ENCODE data around the gene CLIP1. TPM values are rescaled to one million over a fixed set of nuclear protein-coding genes. Genes with fewer than 3 reads are reported as not detected.

Gene CLIP1
- total and polyA plus RNA-seq, 7 experiments from 2014 or later = 13.6 to 89.3 (median 56.6) TPM

GRCh38 chr12:122297494-122297893 is 125.0 kb downstream of the CLIP1 start:
- H3K27me3 ChIP-seq (ENCODE audit: control insufficient read depth in 2 of 2, insufficient read depth in 2 of 2, low read length in 2 of 2) = no peaks in the 10 kb centered on the region
- Mint-ChIP-seq H3K27ac (no peak overlapping the region), H3K27me3 (no peaks in the 10 kb centered on the region), H3K36me3 (peaks cover 10 to 50% (median 33%) of the 10 kb centered on the region in 5 donors), H3K4me1 (peaks cover 0 to 4% (median 0%) of the 10 kb centered on the region in 7 donors), H3K9me3 (no peaks in the 10 kb centered on the region), H3K4me3 (no peak overlapping the region)
- H3K27ac ChIP-seq (ENCODE audit: low read depth, low read length) = no peak overlapping the region
- ATAC-seq (no peak), DNase-seq (no peak)
- peaks cover 0 to 11% (median 0%) of the 10 kb centered on the region in 3 experiments for H3K36me3 ChIP-seq (ENCODE audit: control insufficient read depth in 2 of 3, insufficient read depth in 3 of 3, low read length in 3 of 3)
- CTCF ChIA-PET = interaction anchor here (0.8 kb wide), 2 partner anchors 9 to 11 kb away, joined by 3 read pairs; no protein-coding TSS in a partner anchor
- intact Hi-C loops (cut with micrococcal nuclease) = no loop called here
- no peak overlapping the region for H3K4me3 ChIP-seq (ENCODE audit: low read length)
- POLR2A ChIA-PET = no interaction called here
- H3K4me1 ChIP-seq (ENCODE audit: control insufficient read depth in 2 of 2, insufficient read depth in 2 of 2, low read length in 2 of 2) = no peaks in the 10 kb centered on the region
- no peaks in the 10 kb centered on the region for H3K9me3 ChIP-seq (ENCODE audit: control insufficient read depth in 2 of 3, low read length in 3 of 3)

- Histone ChIP-seq H3K9me3 (ENCODE audit: control insufficient read depth in 2 of 3, low read length in 3 of 3) (no peaks in the 10 kb centered on the region), H3K4me1 (ENCODE audit: control insufficient read depth in 2 of 2, insufficient read depth in 2 of 2, low read length in 2 of 2) (no peaks in the 10 kb centered on the region), H3K27ac (ENCODE audit: low read depth, low read length) (no peak overlapping the region), H3K36me3 (ENCODE audit: control insufficient read depth in 2 of 3, insufficient read depth in 3 of 3, low read length in 3 of 3) (peaks cover 0 to 11% (median 0%) of the 10 kb centered on the region in 3 experiments), H3K27me3 (ENCODE audit: control insufficient read depth in 2 of 2, insufficient read depth in 2 of 2, low read length in 2 of 2) (no peaks in the 10 kb centered on the region), H3K4me3 (ENCODE audit: low read length) (no peak overlapping the region)
- Mint-ChIP-seq H3K27ac (no peak overlapping the region), H3K9me3 (no peaks in the 10 kb centered on the region), H3K27me3 (no peaks in the 10 kb centered on the region), H3K4me3 (no peak overlapping the region), H3K36me3 (peaks cover 10 to 50% (median 32%) of the 10 kb centered on the region in 5 donors), H3K4me1 (peaks cover 0 to 4% (median 0%) of the 10 kb centered on the region in 7 donors)
- ChIA-PET POLR2A (no interaction called here), CTCF (no interaction called here)
- no peak for DNase-seq
- intact Hi-C loops (cut with micrococcal nuclease) = no loop called here
- ATAC-seq = no peak
Observed at GRCh38 chr12:122295877-122296276, 126.6 kb downstream of the CLIP1 start.

- Histone ChIP-seq H3K27me3 (ENCODE audit: control insufficient read depth in 2 of 2, insufficient read depth in 2 of 2, low read length in 2 of 2) (no peaks in the 10 kb centered on the region), H3K36me3 (ENCODE audit: control insufficient read depth in 2 of 3, insufficient read depth in 3 of 3, low read length in 3 of 3) (peaks cover 0 to 10% (median 0%) of the 10 kb centered on the region in 3 experiments), H3K4me3 (ENCODE audit: low read length) (no peak overlapping the region), H3K9me3 (ENCODE audit: control insufficient read depth in 2 of 3, low read length in 3 of 3) (no peaks in the 10 kb centered on the region), H3K4me1 (ENCODE audit: control insufficient read depth in 2 of 2, insufficient read depth in 2 of 2, low read length in 2 of 2) (no peaks in the 10 kb centered on the region), H3K27ac (ENCODE audit: low read depth, low read length) (no peak overlapping the region)
- ATAC-seq (no peak), DNase-seq (no peak)
- CTCF ChIA-PET = no interaction called here
- Mint-ChIP-seq H3K36me3 (peaks cover 5 to 33% (median 22%) of the 10 kb centered on the region in 5 donors), H3K27ac (no peak overlapping the region), H3K27me3 (no peaks in the 10 kb centered on the region), H3K9me3 (no peaks in the 10 kb centered on the region), H3K4me1 (peaks cover 0 to 4% (median 0%) of the 10 kb centered on the region in 7 donors), H3K4me3 (no peak overlapping the region)
- POLR2A ChIA-PET = interaction anchor here (0.7 kb wide), 1 partner anchor 11 kb away, joined by 3 read pairs; no protein-coding TSS in a partner anchor
- intact Hi-C loops (cut with micrococcal nuclease) = no loop called here
Observed at GRCh38 chr12:122293081-122293480, 129.4 kb downstream of the CLIP1 start.

GRCh38 chr12:122291431-122291830 is 131.0 kb downstream of the CLIP1 start:
- Mint-ChIP-seq H3K4me3 (no peak overlapping the region), H3K27ac (no peak overlapping the region), H3K36me3 (peaks cover 0 to 19% (median 17%) of the 10 kb centered on the region in 5 donors), H3K4me1 (peaks cover 0 to 4% (median 0%) of the 10 kb centered on the region in 7 donors), H3K27me3 (no peaks in the 10 kb centered on the region), H3K9me3 (no peaks in the 10 kb centered on the region)
- Histone ChIP-seq H3K4me3 (ENCODE audit: low read length) (no peak overlapping the region), H3K27ac (ENCODE audit: low read depth, low read length) (no peak overlapping the region), H3K4me1 (ENCODE audit: control insufficient read depth in 2 of 2, insufficient read depth in 2 of 2, low read length in 2 of 2) (no peaks in the 10 kb centered on the region), H3K9me3 (ENCODE audit: control insufficient read depth in 2 of 3, low read length in 3 of 3) (no peaks in the 10 kb centered on the region), H3K36me3 (ENCODE audit: control insufficient read depth in 2 of 3, insufficient read depth in 3 of 3, low read length in 3 of 3) (peaks cover 0 to 7% (median 0%) of the 10 kb centered on the region in 3 experiments), H3K27me3 (ENCODE audit: control insufficient read depth in 2 of 2, insufficient read depth in 2 of 2, low read length in 2 of 2) (no peaks in the 10 kb centered on the region)
- POLR2A ChIA-PET = no interaction called here
- intact Hi-C loops (cut with micrococcal nuclease) = no loop called here
- no peak for ATAC-seq
- CTCF ChIA-PET = no interaction called here
- DNase-seq = no peak

GRCh38 chr12:122283680-122284079 is 138.8 kb downstream of the CLIP1 start:
- Mint-ChIP-seq H3K27me3 (no peaks in the 10 kb centered on the region), H3K9me3 (no peaks in the 10 kb centered on the region), H3K36me3 (peaks cover 0 to 16% (median 3%) of the 10 kb centered on the region in 5 donors), H3K4me3 (no peak overlapping the region), H3K4me1 (peaks cover 0 to 5% (median 0%) of the 10 kb centered on the region in 7 donors), H3K27ac (no peak overlapping the region)
- Histone ChIP-seq H3K27me3 (ENCODE audit: control insufficient read depth in 2 of 2, insufficient read depth in 2 of 2, low read length in 2 of 2) (no peaks in the 10 kb centered on the region), H3K27ac (ENCODE audit: low read depth, low read length) (no peak overlapping the region), H3K4me3 (ENCODE audit: low read length) (no peak overlapping the region), H3K4me1 (ENCODE audit: control insufficient read depth in 2 of 2, insufficient read depth in 2 of 2, low read length in 2 of 2) (no peaks in the 10 kb centered on the region), H3K36me3 (ENCODE audit: control insufficient read depth in 2 of 3, insufficient read depth in 3 of 3, low read length in 3 of 3) (peaks cover 0 to 22% (median 0%) of the 10 kb centered on the region in 3 experiments), H3K9me3 (ENCODE audit: control insufficient read depth in 2 of 3, low read length in 3 of 3) (no peaks in the 10 kb centered on the region)
- ATAC-seq (no peak), DNase-seq (no peak)
- CTCF ChIA-PET = no interaction called here
- POLR2A ChIA-PET = no interaction called here
- intact Hi-C loops (cut with micrococcal nuclease) = no loop called here

- CTCF ChIA-PET = interaction anchor here (0.8 kb wide), 1 partner anchor 361 kb away, joined by 3 read pairs; no protein-coding TSS in a partner anchor
- Mint-ChIP-seq H3K27me3 (no peaks in the 10 kb centered on the region), H3K4me3 (no peak overlapping the region), H3K9me3 (no peaks in the 10 kb centered on the region), H3K27ac (peak overlapping the region in 4 of 9 donors; percentile 12 to 43 (median 30)), H3K36me3 (peaks cover 4 to 29% (median 10%) of the 10 kb centered on the region in 5 donors), H3K4me1 (peaks cover 0 to 5% (median 0%) of the 10 kb centered on the region in 7 donors)
- H3K36me3 ChIP-seq (ENCODE audit: control insufficient read depth in 2 of 3, insufficient read depth in 3 of 3, low read length in 3 of 3) = peaks cover 0 to 24% (median 0%) of the 10 kb centered on the region in 3 experiments
- intact Hi-C loops (cut with micrococcal nuclease) = no loop called here
- H3K4me3 ChIP-seq (ENCODE audit: low read length) = no peak overlapping the region
- H3K9me3 ChIP-seq (ENCODE audit: control insufficient read depth in 2 of 3, low read length in 3 of 3) = no peaks in the 10 kb centered on the region
- no peak overlapping the region for H3K27ac ChIP-seq (ENCODE audit: low read depth, low read length)
- DNase-seq (no peak), ATAC-seq (no peak)
- H3K27me3 ChIP-seq (ENCODE audit: control insufficient read depth in 2 of 2, insufficient read depth in 2 of 2, low read length in 2 of 2) = no peaks in the 10 kb centered on the region
- H3K4me1 ChIP-seq (ENCODE audit: control insufficient read depth in 2 of 2, insufficient read depth in 2 of 2, low read length in 2 of 2) = no peaks in the 10 kb centered on the region
- POLR2A ChIA-PET = interaction anchor here (0.6 kb wide), 1 partner anchor 1286 kb away, joined by 3 read pairs; no protein-coding TSS in a partner anchor
Observed at GRCh38 chr12:122282061-122282460, 140.4 kb downstream of the CLIP1 start.

- POLR2A ChIA-PET = interaction anchor here (0.6 kb wide), 1 partner anchor 1259 kb away, joined by 3 read pairs; no protein-coding TSS in a partner anchor
- H3K36me3 Mint-ChIP-seq = peaks cover 4 to 48% (median 14%) of the 10 kb centered on the region in 5 donors
- CTCF ChIA-PET = interaction anchor here (0.6 kb wide), 2 partner anchors 9 to 117 kb away, joined by 3 read pairs; no protein-coding TSS in a partner anchor
- no peaks in the 10 kb centered on the region for H3K9me3 Mint-ChIP-seq
- H3K27ac Mint-ChIP-seq = peak overlapping the region in 2 of 9 donors; percentile 5
- H3K27me3 ChIP-seq (ENCODE audit: control insufficient read depth in 2 of 2, insufficient read depth in 2 of 2, low read length in 2 of 2) = no peaks in the 10 kb centered on the region
- no peak overlapping the region for H3K4me3 ChIP-seq (ENCODE audit: low read length)
- no peak for DNase-seq
- H3K27ac ChIP-seq (ENCODE audit: low read depth, low read length) = no peak overlapping the region
- intact Hi-C loops (cut with micrococcal nuclease) = no loop called here
- no peaks in the 10 kb centered on the region for H3K27me3 Mint-ChIP-seq
- H3K4me1 Mint-ChIP-seq = peaks cover 0 to 5% (median 0%) of the 10 kb centered on the region in 7 donors
- no peak for ATAC-seq
- H3K4me3 Mint-ChIP-seq = no peak overlapping the region
- no peaks in the 10 kb centered on the region for H3K9me3 ChIP-seq (ENCODE audit: control insufficient read depth in 2 of 3, low read length in 3 of 3)
- peaks cover 0 to 43% (median 4%) of the 10 kb centered on the region in 3 experiments for H3K36me3 ChIP-seq (ENCODE audit: control insufficient read depth in 2 of 3, insufficient read depth in 3 of 3, low read length in 3 of 3)
- H3K4me1 ChIP-seq (ENCODE audit: control insufficient read depth in 2 of 2, insufficient read depth in 2 of 2, low read length in 2 of 2) = no peaks in the 10 kb centered on the region
Observed at GRCh38 chr12:122276242-122276641, 146.2 kb downstream of the CLIP1 start.
